ENCODE measurements around the gene SETD3. TPM values are rescaled to one million over a fixed set of nuclear protein-coding genes. Genes with fewer than 3 reads are reported as not detected.

The SETD3 gene
- polyA plus RNA-seq, 2 donors: 15.4 to 25.2 TPM

GRCh38 chr14:99450266-99450665 is 30.4 kb downstream of the SETD3 start:
- peaks cover 2 to 11% of the 10 kb centered on the region in 2 donors for H3K36me3 ChIP-seq (ENCODE audit: control insufficient read depth in 2 of 2, insufficient read depth in 2 of 2, low read length in 1 of 2)
- H3K9me3 ChIP-seq (ENCODE audit: control insufficient read depth in 2 of 2, insufficient read depth in 1 of 2, low read depth in 1 of 2, low read length in 1 of 2): no peaks in the 10 kb centered on the region
- WGBS, 2 donors: 92 to 95% methylated on average over 3 of the region's 3 CpGs

DNA sequence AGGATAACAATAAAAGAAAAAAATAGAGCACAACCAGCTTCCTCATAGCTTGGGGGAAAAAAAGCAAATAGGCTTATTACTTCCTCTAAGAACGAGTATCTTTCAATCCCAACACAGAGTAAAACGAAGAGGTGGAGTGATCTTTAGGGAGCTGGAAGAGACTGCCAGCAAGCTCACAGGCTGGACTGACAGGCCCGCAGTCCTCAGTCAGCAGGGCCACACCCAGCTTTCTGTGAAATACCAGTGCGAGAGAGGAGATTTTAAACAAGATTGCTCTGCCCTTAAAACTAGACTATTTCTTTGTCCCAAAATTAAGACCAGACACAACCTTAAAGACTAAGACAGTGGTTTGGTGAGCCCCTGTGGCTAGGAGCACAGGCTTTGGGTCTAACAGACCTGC is 32.9 kb downstream of the SETD3 start:
- peaks cover 3 to 13% of the 10 kb centered on the region in 2 donors for H3K36me3 ChIP-seq (ENCODE audit: control insufficient read depth in 2 of 2, insufficient read depth in 2 of 2, low read length in 1 of 2)

More at GRCh38 chr14:99450266-99450665, 30.4 kb downstream of the SETD3 start:
- Histone ChIP-seq H3K27ac (ENCODE audit: low read depth in 2 of 2, low read length in 1 of 2) (no peak overlapping the region), H3K4me1 (ENCODE audit: control insufficient read depth in 2 of 2, insufficient read depth in 2 of 2, low read length in 1 of 2) (peaks cover 0 to 4% of the 10 kb centered on the region in 2 donors), H3K4me3 (ENCODE audit: low read depth in 1 of 2, low read length in 2 of 2) (no peak overlapping the region), H3K27me3 (ENCODE audit: control insufficient read depth in 1 of 2, insufficient read depth in 2 of 2, low read length in 2 of 2) (no peaks in the 10 kb centered on the region)

DNA sequence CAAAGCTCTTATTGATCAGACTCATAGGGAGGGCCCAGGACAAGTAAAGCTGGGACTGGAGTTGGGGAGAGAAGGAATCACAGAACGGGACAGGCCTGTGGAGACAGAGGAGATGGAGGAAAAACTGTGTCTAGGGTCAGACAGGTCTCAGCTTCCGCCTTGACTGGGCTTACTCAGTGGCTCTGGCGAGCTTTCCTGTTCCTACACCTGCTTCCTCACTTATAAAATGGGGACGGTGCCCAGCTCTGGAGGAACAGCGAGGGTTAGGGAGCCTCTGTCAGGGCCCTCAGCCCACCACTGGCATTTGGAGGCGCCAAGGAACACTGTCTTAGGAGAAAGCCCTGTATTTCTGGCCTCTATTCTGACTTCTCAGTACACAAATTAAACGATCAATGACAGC is 34.7 kb downstream of the SETD3 start:
- Histone ChIP-seq H3K27ac (ENCODE audit: low read depth in 2 of 2, low read length in 1 of 2) (no peak overlapping the region), H3K4me1 (ENCODE audit: control insufficient read depth in 2 of 2, insufficient read depth in 2 of 2, low read length in 1 of 2) (no peaks in the 10 kb centered on the region), H3K27me3 (ENCODE audit: control insufficient read depth in 1 of 2, insufficient read depth in 2 of 2, low read length in 2 of 2) (no peaks in the 10 kb centered on the region), H3K36me3 (ENCODE audit: control insufficient read depth in 2 of 2, insufficient read depth in 2 of 2, low read length in 1 of 2) (peaks cover 3 to 20% of the 10 kb centered on the region in 2 donors), H3K9me3 (ENCODE audit: control insufficient read depth in 2 of 2, insufficient read depth in 1 of 2, low read depth in 1 of 2, low read length in 1 of 2) (no peaks in the 10 kb centered on the region), H3K4me3 (ENCODE audit: low read depth in 1 of 2, low read length in 2 of 2) (no peak overlapping the region)
- 90 to 92% methylated on average over 7 of the region's 7 CpGs for WGBS, 2 donors

More for the DNA sequence above, 32.9 kb downstream of the SETD3 start:
- Histone ChIP-seq H3K4me1 (ENCODE audit: control insufficient read depth in 2 of 2, insufficient read depth in 2 of 2, low read length in 1 of 2) (no peaks in the 10 kb centered on the region), H3K9me3 (ENCODE audit: control insufficient read depth in 2 of 2, insufficient read depth in 1 of 2, low read depth in 1 of 2, low read length in 1 of 2) (no peaks in the 10 kb centered on the region), H3K4me3 (ENCODE audit: low read depth in 1 of 2, low read length in 2 of 2) (no peak overlapping the region), H3K27ac (ENCODE audit: low read depth in 2 of 2, low read length in 1 of 2) (peak overlapping the region; percentile 46 to 62), H3K27me3 (ENCODE audit: control insufficient read depth in 1 of 2, insufficient read depth in 2 of 2, low read length in 2 of 2) (no peaks in the 10 kb centered on the region)
- WGBS, 2 donors: 45 to 54% methylated on average over 4 of the region's 4 CpGs

GRCh38 chr14:99441918-99442317 is 38.7 kb downstream of the SETD3 start:
- H3K36me3 ChIP-seq (ENCODE audit: control insufficient read depth in 2 of 2, insufficient read depth in 2 of 2, low read length in 1 of 2): peaks cover 3 to 24% of the 10 kb centered on the region in 2 donors
- WGBS, 2 donors: 90 to 95% methylated on average over 7 of the region's 7 CpGs
- H3K4me1 ChIP-seq (ENCODE audit: control insufficient read depth in 2 of 2, insufficient read depth in 2 of 2, low read length in 1 of 2): no peaks in the 10 kb centered on the region
- no peaks in the 10 kb centered on the region for H3K9me3 ChIP-seq (ENCODE audit: control insufficient read depth in 2 of 2, insufficient read depth in 1 of 2, low read depth in 1 of 2, low read length in 1 of 2)
- no peak overlapping the region for H3K4me3 ChIP-seq (ENCODE audit: low read depth in 1 of 2, low read length in 2 of 2)
- H3K27ac ChIP-seq (ENCODE audit: low read depth in 2 of 2, low read length in 1 of 2): no peak overlapping the region
- H3K27me3 ChIP-seq (ENCODE audit: control insufficient read depth in 1 of 2, insufficient read depth in 2 of 2, low read length in 2 of 2): no peaks in the 10 kb centered on the region

- peaks cover 3 to 20% of the 10 kb centered on the region in 2 donors for H3K36me3 ChIP-seq (ENCODE audit: control insufficient read depth in 2 of 2, insufficient read depth in 2 of 2, low read length in 1 of 2)
- WGBS, 2 donors: 93 to 96% methylated on average over 11 of the region's 11 CpGs
Observed at GRCh38 chr14:99441157-99441870, 39.3 kb downstream of the SETD3 start.

DNA sequence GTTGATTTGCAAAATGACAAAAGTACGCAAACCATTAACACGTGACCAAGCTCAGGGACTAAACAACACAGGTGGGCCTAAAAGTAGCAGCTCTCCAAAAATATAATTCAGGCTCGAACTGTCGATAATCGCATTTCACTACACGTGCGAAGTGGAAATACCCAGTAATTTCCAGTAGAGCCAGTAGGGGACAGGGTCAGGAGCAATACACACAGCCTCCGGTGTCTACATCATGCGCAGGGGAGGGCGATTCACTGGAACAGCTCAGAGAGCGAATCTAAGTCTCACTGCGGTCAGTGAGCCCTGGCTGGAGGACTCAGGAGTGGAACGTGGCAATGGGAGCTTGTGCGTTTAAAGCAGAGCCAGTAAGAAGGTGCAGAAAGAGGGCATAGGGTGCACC is 40.4 kb downstream of the SETD3 start:
- peaks cover 3 to 26% of the 10 kb centered on the region in 2 donors for H3K36me3 ChIP-seq (ENCODE audit: control insufficient read depth in 2 of 2, insufficient read depth in 2 of 2, low read length in 1 of 2)
- H3K27ac ChIP-seq (ENCODE audit: low read depth in 2 of 2, low read length in 1 of 2): no peak overlapping the region
- no peak overlapping the region for H3K4me3 ChIP-seq (ENCODE audit: low read depth in 1 of 2, low read length in 2 of 2)
- no peaks in the 10 kb centered on the region for H3K27me3 ChIP-seq (ENCODE audit: control insufficient read depth in 1 of 2, insufficient read depth in 2 of 2, low read length in 2 of 2)
- 89 to 93% methylated on average over 14 of the region's 14 CpGs for WGBS, 2 donors
- H3K4me1 ChIP-seq (ENCODE audit: control insufficient read depth in 2 of 2, insufficient read depth in 2 of 2, low read length in 1 of 2): no peaks in the 10 kb centered on the region
- H3K9me3 ChIP-seq (ENCODE audit: control insufficient read depth in 2 of 2, insufficient read depth in 1 of 2, low read depth in 1 of 2, low read length in 1 of 2): no peaks in the 10 kb centered on the region

More at GRCh38 chr14:99441157-99441870, 39.3 kb downstream of the SETD3 start:
- H3K4me3 ChIP-seq (ENCODE audit: low read depth in 1 of 2, low read length in 2 of 2): no peak overlapping the region
- no peaks in the 10 kb centered on the region for H3K27me3 ChIP-seq (ENCODE audit: control insufficient read depth in 1 of 2, insufficient read depth in 2 of 2, low read length in 2 of 2)
- H3K27ac ChIP-seq (ENCODE audit: low read depth in 2 of 2, low read length in 1 of 2): no peak overlapping the region
- H3K9me3 ChIP-seq (ENCODE audit: control insufficient read depth in 2 of 2, insufficient read depth in 1 of 2, low read depth in 1 of 2, low read length in 1 of 2): no peaks in the 10 kb centered on the region
- H3K4me1 ChIP-seq (ENCODE audit: control insufficient read depth in 2 of 2, insufficient read depth in 2 of 2, low read length in 1 of 2): no peaks in the 10 kb centered on the region

DNA sequence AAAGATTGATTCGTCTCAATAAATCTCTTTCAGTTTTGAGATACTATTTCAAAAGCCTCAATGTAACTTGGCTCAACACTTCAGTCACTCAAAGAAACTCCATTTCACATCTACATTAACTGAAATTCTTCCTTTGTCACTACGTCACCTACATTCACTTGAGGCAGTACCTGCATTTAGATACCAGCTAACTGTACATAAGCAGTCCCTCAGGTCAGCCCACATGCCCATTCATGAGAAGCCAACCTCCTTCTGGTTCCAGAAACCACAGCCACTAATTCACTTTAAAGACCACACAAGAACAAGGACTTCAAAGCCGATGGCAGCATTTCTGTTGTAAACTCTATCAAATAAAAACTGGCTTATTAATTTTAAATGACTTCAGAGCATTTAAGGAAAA is 43.0 kb downstream of the SETD3 start:
- Histone ChIP-seq H3K27me3 (ENCODE audit: control insufficient read depth in 1 of 2, insufficient read depth in 2 of 2, low read length in 2 of 2) (no peaks in the 10 kb centered on the region), H3K36me3 (ENCODE audit: control insufficient read depth in 2 of 2, insufficient read depth in 2 of 2, low read length in 1 of 2) (peaks cover 2 to 26% of the 10 kb centered on the region in 2 donors), H3K9me3 (ENCODE audit: control insufficient read depth in 2 of 2, insufficient read depth in 1 of 2, low read depth in 1 of 2, low read length in 1 of 2) (no peaks in the 10 kb centered on the region), H3K4me1 (ENCODE audit: control insufficient read depth in 2 of 2, insufficient read depth in 2 of 2, low read length in 1 of 2) (no peaks in the 10 kb centered on the region), H3K4me3 (ENCODE audit: low read depth in 1 of 2, low read length in 2 of 2) (no peak overlapping the region), H3K27ac (ENCODE audit: low read depth in 2 of 2, low read length in 1 of 2) (no peak overlapping the region)
- WGBS, 2 donors: 45 to 82% methylated on average over 3 of the region's 3 CpGs

- WGBS, 2 donors: 79 to 81% methylated on average over 14 of the region's 14 CpGs
- Histone ChIP-seq H3K36me3 (ENCODE audit: control insufficient read depth in 2 of 2, insufficient read depth in 2 of 2, low read length in 1 of 2) (peaks cover 0 to 25% of the 10 kb centered on the region in 2 donors), H3K4me1 (ENCODE audit: control insufficient read depth in 2 of 2, insufficient read depth in 2 of 2, low read length in 1 of 2) (no peaks in the 10 kb centered on the region), H3K27ac (ENCODE audit: low read depth in 2 of 2, low read length in 1 of 2) (no peak overlapping the region), H3K9me3 (ENCODE audit: control insufficient read depth in 2 of 2, insufficient read depth in 1 of 2, low read depth in 1 of 2, low read length in 1 of 2) (no peaks in the 10 kb centered on the region), H3K27me3 (ENCODE audit: control insufficient read depth in 1 of 2, insufficient read depth in 2 of 2, low read length in 2 of 2) (no peaks in the 10 kb centered on the region), H3K4me3 (ENCODE audit: low read depth in 1 of 2, low read length in 2 of 2) (no peak overlapping the region)
Observed at GRCh38 chr14:99436247-99437180, 44.1 kb downstream of the SETD3 start.

- Histone ChIP-seq H3K9me3 (ENCODE audit: control insufficient read depth in 2 of 2, insufficient read depth in 1 of 2, low read depth in 1 of 2, low read length in 1 of 2) (no peaks in the 10 kb centered on the region), H3K27me3 (ENCODE audit: control insufficient read depth in 1 of 2, insufficient read depth in 2 of 2, low read length in 2 of 2) (no peaks in the 10 kb centered on the region), H3K4me1 (ENCODE audit: control insufficient read depth in 2 of 2, insufficient read depth in 2 of 2, low read length in 1 of 2) (peaks cover 0 to 3% of the 10 kb centered on the region in 2 donors), H3K27ac (ENCODE audit: low read depth in 2 of 2, low read length in 1 of 2) (no peak overlapping the region), H3K36me3 (ENCODE audit: control insufficient read depth in 2 of 2, insufficient read depth in 2 of 2, low read length in 1 of 2) (peaks cover 0 to 19% of the 10 kb centered on the region in 2 donors), H3K4me3 (ENCODE audit: low read depth in 1 of 2, low read length in 2 of 2) (no peak overlapping the region)
- 58 to 62% methylated on average over 4 of the region's 4 CpGs for WGBS, 2 donors
Observed at GRCh38 chr14:99435327-99435726, 45.3 kb downstream of the SETD3 start.
